ENCODE data around the gene WRNIP1. TPM values are rescaled to one million over a fixed set of nuclear protein-coding genes. Genes with fewer than 3 reads are reported as not detected.

Gene WRNIP1
- total RNA-seq, 4 donors from 2014 or later: 34.1 to 50.5 (median 41.7) TPM

- no peaks in the 10 kb centered on the region for H3K4me1 ChIP-seq
- TF ChIP-seq CTCF (IDR thresholded peaks at IDR 0.05): no peak
- no peak for TF ChIP-seq POLR2A (IDR thresholded peaks at IDR 0.05)
- no peak overlapping the region for H3K4me3 ChIP-seq
- peak overlapping the region in 1 of 2 donors; percentile 38 for H3K27ac ChIP-seq
- H3K9me3 ChIP-seq: no peaks in the 10 kb centered on the region
- H3K36me3 ChIP-seq: no peaks in the 10 kb centered on the region
- no peaks in the 10 kb centered on the region for H3K27me3 ChIP-seq
- DNase-seq: no peak
- intact Hi-C loops (cut with DNase I; ENCODE audit: low total_unique reads): no loop called here
Observed at GRCh38 chr6:2807342-2808090, 42.3 kb downstream of the WRNIP1 start.

GRCh38 chr6:2809015-2809414 lies 43.8 kb downstream of the WRNIP1 start:
- TF ChIP-seq CTCF (IDR thresholded peaks at IDR 0.05) (no peak), POLR2A (IDR thresholded peaks at IDR 0.05) (no peak)
- no peaks in the 10 kb centered on the region for H3K9me3 ChIP-seq
- no peak overlapping the region for H3K4me3 ChIP-seq
- no peaks in the 10 kb centered on the region for H3K27me3 ChIP-seq
- DNase-seq: no peak
- H3K36me3 ChIP-seq: no peaks in the 10 kb centered on the region
- intact Hi-C loops (cut with DNase I; ENCODE audit: low total_unique reads): no loop called here
- H3K27ac ChIP-seq: no peak overlapping the region
- H3K4me1 ChIP-seq: no peaks in the 10 kb centered on the region

- no peak overlapping the region for H3K4me3 ChIP-seq
- TF ChIP-seq POLR2A (IDR thresholded peaks at IDR 0.05) (no peak), CTCF (IDR thresholded peaks at IDR 0.05) (no peak)
- no peak for DNase-seq
Observed at GRCh38 chr6:2810092-2810671, 45.0 kb downstream of the WRNIP1 start.

GRCh38 chr6:2812695-2813094 lies 47.5 kb downstream of the WRNIP1 start:
- TF ChIP-seq POLR2A (IDR thresholded peaks at IDR 0.05): no peak
- TF ChIP-seq CTCF (IDR thresholded peaks at IDR 0.05): no peak
- intact Hi-C loops (cut with DNase I; ENCODE audit: low total_unique reads): no loop called here
- Histone ChIP-seq H3K4me3 (no peak overlapping the region), H3K4me1 (no peaks in the 10 kb centered on the region), H3K27ac (no peak overlapping the region), H3K9me3 (no peaks in the 10 kb centered on the region), H3K36me3 (no peaks in the 10 kb centered on the region), H3K27me3 (no peaks in the 10 kb centered on the region)
- no peak for DNase-seq

More at GRCh38 chr6:2810092-2810671, 45.0 kb downstream of the WRNIP1 start:
- intact Hi-C loops (cut with DNase I; ENCODE audit: low total_unique reads): no loop called here
- Histone ChIP-seq H3K27ac (no peak overlapping the region), H3K4me1 (no peaks in the 10 kb centered on the region), H3K36me3 (no peaks in the 10 kb centered on the region), H3K27me3 (no peaks in the 10 kb centered on the region), H3K9me3 (no peaks in the 10 kb centered on the region)

- Histone ChIP-seq H3K4me3 (no peak overlapping the region), H3K27ac (no peak overlapping the region), H3K36me3 (no peaks in the 10 kb centered on the region), H3K9me3 (no peaks in the 10 kb centered on the region), H3K27me3 (no peaks in the 10 kb centered on the region), H3K4me1 (peaks cover 0 to 4% of the 10 kb centered on the region in 2 donors)
- TF ChIP-seq POLR2A (IDR thresholded peaks at IDR 0.05) (no peak), CTCF (IDR thresholded peaks at IDR 0.05) (no peak)
- DNase-seq: no peak
- intact Hi-C loops (cut with DNase I; ENCODE audit: low total_unique reads): no loop called here
Observed at GRCh38 chr6:2816158-2816557, 51.0 kb downstream of the WRNIP1 start.

Measured in uterus (tissue), 4 donors.